Suppressor macrophage treated with lipopolysaccharide for 4 hours (primary cell): Measurements from ENCODE around the gene CA6.
"Not testable (repeated sequence)": the region's sequence is repeated elsewhere in the genome, so short reads cannot be mapped to it uniquely, and the experiment has no call there.

Experiments used
- DNase-seq: peaks from one replicate; pipeline ENCODE4 v3.0.0-alpha.2; 2020

Gene CA6

DNA sequence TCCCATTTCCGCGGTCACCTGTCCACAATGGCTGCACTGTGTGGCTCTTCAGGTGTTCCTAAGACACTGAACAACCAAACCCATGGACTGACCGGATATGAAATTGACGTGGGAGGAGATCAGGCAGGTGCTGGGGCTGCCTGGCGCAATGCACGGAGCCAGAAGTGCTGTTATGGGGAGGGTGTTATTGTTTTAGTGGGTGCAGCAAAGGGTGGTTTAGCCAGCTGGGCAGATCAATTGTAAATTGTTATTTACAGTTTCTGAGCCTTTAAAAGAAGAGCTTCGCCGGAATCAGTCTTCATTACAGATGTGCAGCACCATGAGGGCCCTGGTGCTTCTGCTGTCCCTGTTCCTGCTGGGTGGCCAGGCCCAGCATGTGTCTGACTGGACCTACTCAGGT lies at the start of gene CA6:
Gene CA6, plus strand, starts transcription at position 301 of the 400 bp plus-strand sequence. Its CDS starts 19 bp downstream, at position 320.
- no peak for DNase-seq

DNA sequence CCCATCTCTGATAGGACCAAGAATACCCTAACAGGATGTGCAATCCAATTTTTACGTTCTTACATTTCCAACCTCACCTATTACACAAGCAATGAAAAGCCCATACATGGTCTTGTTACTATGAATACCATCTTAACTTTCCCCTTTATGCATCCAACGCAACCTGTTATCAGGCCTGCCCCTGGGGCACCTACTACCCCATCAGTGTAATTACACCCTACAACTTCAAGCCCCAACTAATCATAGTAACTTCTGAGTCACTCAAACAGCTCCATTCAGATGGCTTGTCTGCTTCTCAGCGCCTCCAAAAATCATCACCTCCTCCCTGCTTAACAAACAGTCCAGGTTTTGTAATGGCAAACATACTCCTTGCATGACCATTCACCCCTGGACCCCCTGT lies 48.9 kb upstream of the CA6 start:
- DNase-seq, result not testable (repeated sequence)

DNA sequence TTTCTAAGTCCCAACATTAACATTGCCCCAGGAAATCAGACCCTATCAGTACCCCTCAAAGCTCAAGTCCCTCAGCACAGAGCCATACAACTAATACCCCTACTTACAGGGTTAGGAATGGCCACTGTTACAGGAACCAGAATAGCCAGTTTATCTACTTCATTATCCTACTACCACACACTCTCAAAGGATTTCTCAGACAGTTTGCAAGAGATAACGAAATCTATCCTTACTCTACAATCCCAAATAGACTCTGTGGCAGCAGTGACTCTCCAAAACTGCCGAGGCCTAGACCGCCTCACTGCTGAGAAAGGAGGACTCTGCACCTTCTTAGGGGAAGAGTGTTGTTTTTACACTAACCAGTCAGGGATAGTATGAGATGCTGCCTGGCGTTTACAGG lies 48.2 kb upstream of the CA6 start:
- DNase-seq, result not testable (repeated sequence)

DNA sequence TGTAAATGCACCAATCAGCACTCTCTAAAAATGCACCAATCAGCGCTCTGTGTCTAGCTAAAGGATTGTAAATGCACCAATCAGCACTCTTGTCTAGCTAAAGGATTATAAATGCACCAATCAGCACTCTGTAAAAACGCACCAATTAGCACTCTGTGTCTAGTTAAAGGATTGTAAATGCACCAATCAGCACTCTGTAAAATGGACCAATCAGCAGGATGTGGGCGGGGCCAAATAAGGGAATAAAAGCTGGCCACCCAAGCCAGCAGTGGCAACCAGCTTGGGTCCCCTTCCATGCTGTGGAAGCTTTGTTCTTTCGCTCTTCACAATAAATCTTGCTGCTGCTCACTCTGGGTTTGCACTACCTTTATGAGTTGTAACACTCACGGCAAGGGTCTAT lies 47.2 kb upstream of the CA6 start:
- not testable (repeated sequence) for DNase-seq

DNA sequence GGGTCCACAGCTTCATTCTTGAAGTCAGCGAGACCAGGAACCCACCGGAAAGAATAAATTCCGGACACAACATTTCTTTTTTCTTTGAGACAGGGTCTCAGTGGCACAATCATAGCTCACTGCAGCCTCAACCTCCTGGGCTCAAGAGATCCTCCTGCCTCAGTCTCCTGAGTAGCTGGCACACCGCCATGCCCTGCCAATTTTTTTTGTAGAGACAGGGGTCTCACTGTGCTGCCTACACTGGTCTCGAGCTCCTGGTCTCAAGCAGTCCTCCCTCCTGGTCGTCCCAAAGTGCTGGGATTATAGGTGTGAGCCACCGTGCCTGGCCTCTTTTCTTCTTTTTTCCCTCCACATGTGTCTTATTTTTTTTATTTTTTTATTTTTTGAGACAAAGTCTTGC lies 46.6 kb upstream of the CA6 start:
- no peak for DNase-seq

DNA sequence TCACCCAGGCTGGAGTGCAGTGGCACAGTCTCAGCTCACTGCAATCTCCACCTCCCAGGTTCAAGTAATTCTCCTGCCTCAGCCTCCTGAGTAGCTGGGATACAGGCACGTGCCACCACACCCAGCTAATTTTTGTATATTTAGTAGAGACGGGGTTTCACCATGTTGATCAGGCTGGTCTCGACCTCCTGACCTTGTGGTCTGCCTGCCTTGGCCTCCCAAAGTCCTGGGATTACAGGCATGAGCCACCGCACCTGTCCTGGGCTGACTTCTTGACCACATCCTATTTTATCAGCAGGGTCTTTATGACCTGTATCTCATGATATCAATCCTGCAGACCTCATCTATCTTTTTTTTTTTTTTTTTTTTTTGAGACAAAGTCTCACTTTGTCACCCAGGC lies 45.0 kb upstream of the CA6 start:
- DNase-seq, result not testable (repeated sequence)

DNA sequence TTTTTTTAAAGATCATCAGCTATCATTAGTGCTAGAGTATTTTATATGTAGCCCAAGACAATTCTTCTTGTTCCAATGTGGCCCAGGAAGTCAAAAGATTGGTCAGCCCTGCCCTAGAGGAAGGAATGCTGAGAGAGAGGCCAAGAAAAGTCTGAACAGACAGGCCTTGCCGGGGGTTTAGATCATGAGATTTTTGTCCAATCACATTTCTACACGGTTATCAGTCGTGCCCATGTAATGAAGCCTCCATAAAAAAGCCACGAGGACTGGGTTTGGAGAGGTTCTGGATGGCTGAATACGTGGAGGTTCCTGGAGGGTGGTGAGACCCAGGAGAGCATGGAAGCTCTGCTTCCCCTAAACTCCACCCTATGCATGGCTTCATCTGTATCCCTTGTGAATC lies 42.9 kb upstream of the CA6 start:
- no peak for DNase-seq

DNA sequence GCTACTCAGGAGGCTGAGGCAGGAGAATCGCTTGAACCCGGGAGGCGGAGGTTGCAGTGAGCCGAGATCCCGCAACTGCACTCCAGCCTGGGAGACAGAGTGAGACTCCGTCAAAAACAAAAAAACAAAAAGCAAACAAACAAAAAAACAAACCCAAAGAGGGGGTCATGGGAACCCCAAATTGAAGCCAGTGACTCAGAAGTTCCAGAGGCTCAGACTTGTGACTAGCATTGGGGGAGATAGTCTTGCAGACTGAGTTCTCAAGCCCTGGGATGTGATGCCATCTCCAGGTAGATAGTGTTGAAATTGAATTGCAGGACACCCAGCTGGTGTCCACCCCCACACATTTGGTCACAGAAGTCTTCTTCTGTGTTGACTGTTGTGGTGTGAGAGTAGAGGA lies 42.3 kb upstream of the CA6 start:
- no peak for DNase-seq

DNA sequence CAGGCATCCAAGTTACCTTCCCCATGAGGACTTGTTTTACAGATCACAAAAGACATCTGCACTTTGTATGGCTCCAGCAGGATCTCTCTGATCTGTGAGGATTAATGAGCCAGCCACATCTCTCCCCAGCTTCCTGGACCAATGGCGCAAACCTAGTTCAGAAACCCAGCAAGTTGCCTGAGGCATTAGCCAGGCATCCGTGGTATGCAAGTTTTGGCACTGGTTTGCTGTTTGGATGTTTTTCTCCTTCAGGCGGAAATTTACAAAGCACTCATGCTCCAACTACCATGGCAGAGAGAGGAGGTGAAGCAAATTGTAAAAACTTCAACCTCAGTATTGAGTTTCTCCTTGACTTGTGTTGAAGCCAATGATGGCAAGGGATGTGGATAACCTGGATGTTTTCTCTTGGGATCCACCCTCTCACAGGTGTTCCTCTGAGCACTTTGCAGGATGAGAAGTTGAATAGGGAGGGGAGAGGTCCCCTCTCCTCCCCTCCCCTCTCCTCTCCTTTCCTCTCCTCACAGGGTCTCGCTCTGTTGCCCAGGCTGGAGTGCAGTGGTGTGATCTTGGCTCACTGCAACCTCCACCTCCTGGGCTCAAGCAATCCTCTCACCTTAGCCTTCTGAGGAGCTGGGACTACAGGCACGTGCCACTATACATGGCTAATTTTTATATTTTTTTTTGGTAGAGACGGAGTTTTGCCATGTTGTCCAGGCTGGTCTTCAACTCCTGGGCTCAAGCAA lies 41.6 kb upstream of the CA6 start:
- no peak for DNase-seq

DNA sequence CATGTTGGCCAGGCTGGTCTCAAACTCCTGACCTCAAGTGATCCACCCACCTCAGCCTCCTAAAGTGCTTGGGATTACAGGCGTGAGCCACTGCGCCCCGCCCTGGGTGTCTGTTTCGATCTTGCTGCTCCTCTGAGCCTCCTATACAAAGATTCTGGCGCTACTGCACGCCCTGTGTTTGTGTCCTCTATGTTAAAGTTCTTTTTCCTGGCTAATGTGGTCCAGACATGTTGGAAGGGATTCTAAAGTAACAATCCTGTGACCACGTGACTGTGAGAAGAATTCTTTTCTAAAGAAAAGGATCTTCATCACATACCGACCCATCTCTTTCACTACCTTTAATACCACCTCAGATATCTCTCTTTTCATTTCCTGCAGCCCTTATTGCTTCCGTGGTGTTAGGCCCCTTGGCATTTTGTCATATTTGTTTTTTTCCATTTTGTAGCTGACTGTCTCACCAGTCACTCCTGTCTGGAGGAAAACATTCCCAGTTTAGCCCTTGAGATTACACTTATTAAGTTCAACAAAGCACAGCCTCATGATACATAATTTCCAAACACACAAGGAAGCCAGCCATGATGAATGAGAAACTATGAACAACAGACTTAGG lies 40.0 kb upstream of the CA6 start:
- no peak for DNase-seq

DNA sequence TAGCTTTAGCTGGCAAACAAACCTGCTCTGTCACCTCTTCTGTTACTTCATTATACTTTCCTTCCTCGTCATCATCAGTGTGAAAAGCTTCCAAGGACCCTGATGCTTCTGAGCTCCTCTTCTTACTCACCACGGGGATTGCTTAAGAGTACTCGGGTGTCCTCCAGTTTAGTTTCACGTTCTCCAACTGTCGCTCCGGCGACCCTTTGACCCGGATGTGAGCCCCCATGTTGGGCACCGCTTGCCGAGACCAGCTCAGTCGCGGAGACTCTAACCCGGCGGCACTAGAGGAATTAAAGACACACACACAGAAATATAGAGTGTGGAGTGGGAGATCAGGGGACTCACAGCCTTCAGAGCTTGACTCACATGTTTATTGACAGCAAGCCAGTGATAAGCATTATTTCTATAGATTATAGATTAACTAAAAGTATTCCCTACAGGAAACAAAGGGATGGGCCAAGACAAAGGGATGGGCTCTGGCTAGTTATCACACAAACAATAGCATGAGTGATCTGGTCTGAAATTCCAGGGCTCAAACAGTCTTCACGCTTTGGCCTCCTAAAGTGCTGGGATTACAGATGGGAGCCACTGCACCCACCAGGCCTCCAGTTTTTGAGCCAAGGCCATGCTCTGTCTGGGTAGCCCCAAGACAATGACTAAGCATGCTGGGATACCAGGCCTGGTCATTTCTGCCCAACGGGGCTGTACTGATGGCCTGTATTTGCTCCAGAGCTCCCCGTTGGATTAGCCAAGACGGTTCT lies 37.1 kb upstream of the CA6 start:
- peak; percentile 59 for DNase-seq

DNA sequence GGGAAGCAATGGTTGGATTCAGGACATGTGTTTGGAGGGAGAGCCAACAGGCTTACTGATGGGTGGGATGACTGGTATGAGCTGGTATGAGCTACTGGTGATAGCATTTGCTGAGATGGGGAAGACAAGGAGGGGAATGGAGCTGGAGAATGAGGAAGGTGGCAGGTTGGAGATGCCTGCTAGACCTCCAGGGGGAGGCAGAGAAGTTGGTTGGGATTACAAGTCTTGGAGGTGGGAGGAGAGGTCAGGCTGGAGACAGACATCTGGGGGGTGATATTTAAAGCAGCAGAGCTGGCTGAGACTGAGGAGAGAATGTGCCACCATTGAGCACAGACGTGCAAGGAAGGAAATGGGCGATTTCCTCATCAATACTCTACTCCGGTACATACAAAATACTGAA lies 35.3 kb upstream of the CA6 start:
- DNase-seq, result no peak

DNA sequence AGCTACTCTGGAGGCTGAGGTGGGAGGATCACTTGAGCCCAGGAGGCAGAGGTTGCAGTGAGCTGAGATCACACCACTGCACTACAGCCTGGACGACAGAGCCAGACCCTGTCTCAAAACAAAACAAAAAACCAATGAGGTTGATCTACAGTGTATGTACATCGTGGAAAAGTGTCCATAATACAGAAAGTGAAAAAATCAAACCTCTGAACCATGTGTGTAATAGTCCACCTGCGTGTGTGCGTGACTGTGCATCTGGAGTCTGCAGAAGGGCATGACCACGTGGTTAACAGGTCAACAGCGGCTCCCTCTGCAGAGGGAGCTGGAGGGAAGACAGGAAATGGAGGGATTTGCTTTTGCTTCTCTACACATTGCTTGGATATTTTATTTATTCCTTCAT lies 34.8 kb upstream of the CA6 start:
- DNase-seq, result no peak

DNA sequence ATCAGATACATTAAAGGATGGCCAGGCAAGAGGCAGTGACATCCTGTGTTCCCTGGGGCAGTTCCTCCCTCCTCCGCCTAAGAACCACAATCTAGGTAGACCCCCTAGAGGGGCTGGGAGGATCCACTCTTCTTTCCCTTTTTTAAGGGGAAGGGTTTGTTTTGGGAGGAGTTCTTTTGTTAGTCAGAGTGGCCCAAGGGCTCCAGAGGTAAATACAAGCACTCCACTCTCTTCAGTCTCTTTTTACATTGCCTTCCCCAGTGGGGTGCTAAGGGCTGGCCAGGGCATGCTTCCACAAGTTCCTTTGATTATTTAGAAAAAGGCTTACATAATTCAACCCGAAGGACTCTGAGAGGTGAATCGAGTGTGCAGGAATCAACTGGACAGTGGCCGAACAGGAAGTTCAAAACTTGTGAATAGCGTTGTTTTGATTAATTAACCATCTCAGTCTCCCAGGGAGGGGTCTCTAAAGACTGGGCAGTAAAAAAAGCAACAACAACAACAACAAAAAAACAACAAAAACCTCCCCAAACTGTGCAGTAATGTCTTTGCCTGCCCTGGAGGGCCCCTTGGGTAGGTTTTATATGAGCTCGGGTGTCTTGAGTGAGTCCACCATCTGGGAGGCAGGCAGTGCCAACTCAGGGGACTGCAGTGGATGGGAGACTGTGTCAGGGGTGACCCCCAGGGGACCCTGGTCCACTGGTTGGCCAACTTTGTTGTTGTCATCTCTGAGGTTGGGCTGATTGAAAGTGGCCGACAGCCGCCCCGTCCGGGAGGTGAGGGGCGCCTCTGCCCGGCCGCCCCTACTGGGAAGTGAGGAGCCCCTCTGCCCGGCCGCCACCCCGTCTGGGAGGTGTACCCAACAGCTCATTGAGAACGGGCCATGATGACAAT lies 34.0 kb upstream of the CA6 start:
- no peak for DNase-seq

DNA sequence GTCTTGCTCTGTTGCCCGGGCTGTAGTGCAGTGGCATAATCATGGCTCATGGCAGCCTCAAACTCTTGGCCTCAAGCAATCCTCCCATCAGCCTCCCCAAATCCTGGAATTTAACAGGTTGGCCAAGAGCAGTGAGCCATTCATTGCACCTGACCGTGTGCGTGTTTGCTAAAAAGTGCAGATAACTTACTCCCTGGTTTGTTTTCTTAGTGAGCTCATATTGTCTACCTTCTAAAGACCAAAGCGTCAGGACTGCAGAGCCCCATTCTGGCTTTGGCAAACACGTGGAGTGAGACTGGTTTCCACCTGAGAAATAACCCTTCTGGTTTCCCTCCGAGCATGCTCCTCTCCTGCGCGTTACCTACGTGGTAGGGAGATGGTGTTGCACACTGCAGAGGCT lies 32.2 kb upstream of the CA6 start:
- DNase-seq, result no peak

DNA sequence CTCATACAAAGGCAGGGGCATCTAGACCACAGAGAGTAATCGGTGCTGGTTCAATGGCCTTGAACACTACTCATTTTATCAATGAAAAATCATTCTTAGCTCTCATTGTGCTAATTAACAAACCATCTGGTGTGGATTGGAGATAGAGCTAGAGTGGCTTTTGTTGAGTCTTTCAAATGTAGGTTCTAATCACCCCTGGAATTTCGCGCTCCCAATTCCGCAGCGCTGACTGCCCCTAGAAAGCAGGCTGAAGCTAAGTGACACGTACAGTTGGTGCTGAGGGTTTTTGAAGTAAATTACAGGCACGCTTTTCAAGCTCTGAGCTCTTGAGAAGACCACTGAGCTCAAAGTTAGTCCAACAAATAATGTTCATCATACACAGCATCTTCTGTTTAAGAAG lies 31.2 kb upstream of the CA6 start:
- DNase-seq, result no peak

DNA sequence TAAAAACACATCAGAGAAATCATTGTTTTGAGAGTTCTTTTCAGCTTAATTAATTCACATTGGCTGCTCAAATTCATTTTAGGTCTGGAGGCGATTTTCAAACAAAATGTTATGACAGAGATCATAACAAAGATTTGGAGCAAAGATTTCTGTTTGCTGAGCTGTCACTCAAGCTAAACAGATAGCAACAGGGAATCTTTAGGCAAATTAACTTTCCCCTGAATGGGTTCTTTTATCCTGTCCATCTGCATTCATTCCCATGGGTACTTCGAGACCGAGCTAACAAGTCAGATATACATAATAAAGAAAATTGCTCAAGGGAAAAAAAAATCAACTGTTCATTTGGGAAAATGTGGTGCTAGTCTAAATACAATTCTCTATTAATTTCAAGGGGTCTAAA lies 30.2 kb upstream of the CA6 start:
- DNase-seq, result no peak

DNA sequence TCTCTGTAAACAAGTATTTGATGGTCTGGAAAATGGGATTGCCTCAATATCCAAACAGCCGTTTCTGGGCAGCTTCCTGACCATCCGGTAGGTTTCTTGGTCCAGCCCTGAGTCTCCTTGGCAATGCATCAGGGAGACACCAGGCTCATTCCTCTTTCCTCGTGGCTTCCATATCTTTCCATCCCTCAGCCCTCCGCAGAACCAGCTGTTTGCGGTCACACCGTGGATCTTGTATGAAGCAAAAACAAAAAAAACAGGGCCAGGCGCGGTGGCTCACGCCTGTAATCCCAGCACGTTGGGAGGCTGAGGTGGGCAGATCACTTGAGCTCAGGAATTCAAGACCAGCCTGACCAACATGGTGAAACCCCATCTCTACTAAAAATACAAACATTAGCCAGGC lies 28.1 kb upstream of the CA6 start:
- not testable (repeated sequence) for DNase-seq

DNA sequence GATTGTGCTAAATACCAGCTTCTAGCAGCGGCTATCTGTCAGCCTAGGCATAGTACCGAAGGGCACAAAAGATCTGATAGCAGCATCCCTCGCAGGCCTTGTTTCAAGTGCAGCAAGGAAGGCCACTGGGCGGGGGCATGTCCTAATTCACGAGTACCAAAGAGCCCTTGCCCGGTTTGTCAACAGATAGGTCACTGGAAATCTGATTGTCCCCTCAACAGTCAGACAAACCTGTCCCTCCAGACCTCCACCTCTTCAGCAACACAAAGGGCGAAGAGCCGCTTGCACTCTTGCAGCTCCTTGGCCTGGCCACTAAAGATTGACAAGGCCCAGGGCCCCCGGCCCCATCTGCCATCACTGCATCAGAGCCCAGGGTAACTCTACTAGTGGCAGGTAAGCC lies 22.7 kb upstream of the CA6 start:
- DNase-seq, result no peak

DNA sequence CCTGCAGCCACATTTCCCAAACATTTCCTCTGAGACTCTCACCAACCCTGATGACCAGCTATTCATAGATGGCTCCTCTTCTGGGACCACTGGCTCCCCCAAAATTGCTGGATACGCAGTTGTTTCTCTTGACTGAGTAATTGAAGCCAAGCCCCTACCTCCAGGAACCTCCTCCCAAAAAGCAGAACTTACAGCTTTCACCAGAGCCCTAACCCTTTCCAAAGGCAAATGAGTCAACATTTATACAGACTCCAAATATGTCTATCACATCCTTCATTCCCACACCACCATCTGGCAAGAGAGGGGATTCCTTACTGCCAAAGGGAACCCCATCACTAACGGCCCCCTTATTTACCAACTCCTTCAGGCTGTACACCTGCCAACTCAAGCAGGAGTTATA lies 20.3 kb upstream of the CA6 start:
- DNase-seq, result peak; percentile 63

DNA sequence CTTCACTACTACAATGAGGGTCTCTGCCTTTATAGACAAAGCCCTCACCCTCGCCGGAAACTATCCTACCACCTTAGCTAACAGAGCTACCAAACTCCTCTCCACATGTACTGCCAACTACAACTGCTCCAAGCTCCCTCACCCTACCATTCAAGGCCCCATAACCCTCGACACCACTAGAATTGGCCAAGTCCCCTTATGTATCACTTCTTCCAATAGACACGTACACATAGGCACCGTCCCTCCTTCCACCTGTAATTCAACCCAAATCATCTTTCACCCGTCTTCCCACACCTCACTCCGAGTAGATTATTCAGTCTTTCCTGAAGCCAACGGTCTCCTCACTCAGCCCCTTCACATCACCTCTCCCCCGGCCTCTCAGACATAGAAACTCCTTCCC lies 19.7 kb upstream of the CA6 start:
- DNase-seq, result no peak

DNA sequence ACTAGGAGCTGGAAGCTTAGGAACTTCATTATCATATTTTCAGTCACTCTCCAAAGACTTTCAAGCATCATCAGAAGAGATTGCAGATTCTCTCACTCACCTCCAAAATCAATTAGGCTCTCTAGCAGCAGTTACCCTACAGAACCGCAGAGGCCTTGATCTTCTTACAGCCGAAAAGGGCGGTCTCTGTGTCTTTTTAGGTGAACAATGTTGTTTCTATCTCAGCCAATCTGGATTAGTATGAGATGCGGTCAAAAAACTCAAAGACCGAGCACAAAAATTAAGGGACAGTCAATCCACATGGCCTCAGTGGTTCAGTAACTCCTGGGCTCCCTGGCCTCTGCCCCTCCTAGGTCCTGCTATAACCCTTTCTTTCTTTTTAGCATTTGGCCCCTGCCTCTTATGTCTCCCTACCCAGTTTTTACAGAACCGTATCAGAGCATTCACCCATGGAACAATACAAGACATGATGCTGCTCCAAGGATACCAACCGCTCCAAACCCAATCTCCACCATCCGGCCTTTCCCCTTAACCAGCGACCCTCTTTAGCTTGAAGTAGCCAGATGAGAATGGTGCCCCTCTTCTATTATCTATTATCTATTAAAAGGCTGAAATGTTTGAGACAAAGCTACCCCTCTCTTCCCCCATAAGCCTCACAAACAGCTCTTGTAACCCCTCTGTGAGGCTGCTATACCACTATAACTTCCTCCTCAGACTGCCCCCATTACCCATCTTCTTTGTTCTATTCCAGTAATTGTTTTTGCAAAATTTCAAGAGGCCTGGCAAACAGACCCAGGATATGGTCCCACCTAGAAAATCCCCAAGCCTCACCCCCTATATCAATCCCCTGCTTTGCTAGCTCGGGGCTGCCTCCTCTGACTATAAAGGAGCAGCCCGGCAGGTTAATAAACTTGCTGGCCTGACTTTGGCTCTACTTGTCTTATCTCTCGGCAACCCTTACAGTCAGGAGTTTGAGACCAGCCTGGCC lies 18.7 kb upstream of the CA6 start:
- DNase-seq, result no peak
